Activated CD8-positive, alpha-beta memory T cell treated with anti-CD3 and anti-CD28 coated beads for 48 hours (primary cell): ENCODE data around the gene ZFP92.
"Not testable (repeated sequence)": the region's sequence is repeated elsewhere in the genome, so short reads cannot be mapped to it uniquely, and the experiment has no call there.

Experiments
- DNase-seq, 3 experiments: peaks; one replicate each; pipeline ENCODE4 v3.0.0-alpha.2; 2020; ENCODE audit warnings: low read depth in 2 of 3, low spot score in 2 of 3

Gene ZFP92

DNA sequence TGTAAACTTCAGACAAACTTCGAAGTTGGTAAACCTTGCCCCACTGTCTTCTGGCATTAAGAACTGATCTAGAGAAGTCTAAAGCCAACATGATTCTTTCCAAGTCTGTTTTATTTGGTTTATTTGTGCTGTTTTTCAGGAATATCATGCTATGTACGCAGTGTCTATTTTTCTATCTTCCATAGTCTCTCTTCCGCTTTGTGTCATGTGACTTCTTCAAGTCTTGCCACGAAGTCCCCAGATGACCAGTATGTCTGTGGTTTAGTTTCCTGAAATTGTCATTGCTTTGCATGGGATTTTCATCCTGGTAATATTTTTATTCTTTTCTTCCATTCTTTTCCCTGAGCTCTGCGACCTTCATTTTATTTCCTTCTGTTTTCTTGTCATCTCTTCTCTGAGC lies 25.2 kb upstream of the ZFP92 start:
- DNase-seq: no peak

DNA sequence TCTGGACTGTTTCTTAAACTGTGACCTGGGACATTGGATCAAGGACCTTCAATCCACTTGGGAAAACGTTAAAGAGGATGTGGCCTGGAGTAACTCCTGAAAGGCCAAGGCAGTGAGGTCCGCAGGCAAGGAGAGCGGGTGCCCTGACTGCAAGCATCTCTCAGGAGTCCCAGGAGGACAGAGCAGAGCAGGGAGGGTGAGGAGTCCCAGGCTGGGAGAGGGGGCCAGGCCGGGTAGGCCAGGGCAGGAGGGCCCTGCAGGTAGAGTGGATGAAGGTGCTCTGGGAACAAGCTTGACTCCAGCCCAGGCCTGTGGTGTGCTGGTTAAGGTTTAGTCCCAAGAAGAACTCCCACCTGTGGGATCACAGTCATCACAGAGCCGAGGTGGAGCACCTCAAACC lies 23.9 kb upstream of the ZFP92 start:
- DNase-seq: no peak

DNA sequence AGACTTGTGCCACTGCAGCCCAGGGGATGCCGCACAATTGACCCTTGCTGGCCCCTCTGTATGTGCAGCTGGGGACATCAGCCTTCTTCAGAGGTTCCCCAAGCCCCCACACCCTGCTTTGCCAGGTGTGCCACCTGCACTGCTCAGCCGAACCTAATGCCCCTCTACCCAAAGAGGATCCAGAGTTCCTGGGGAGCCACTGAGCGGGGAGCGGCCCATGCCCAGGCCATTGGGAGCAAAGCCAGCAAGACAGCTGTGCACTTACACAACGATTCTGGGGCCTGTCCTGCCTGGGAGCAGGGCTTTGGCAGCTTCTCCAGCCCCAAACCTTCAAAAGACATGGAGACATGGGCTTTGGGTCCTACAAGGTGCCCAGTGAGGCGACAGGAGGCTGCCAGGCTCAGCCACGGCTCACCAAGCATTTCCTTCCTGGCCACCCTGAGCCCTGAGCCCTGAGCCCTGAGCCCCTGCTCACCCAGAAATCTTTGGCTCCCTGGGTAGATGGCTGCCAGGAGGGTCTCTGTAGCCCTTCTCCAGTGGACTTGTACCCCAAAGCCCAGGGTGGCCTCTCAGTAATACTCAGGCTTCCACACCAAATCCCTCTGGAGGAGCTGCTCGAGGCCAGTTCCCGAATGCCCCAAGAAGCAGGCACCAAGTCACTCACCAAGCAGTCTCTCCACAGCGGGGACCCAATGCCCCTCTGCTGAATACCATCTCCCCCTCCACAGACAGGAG lies 23.1 kb upstream of the ZFP92 start:
- no peak for DNase-seq

DNA sequence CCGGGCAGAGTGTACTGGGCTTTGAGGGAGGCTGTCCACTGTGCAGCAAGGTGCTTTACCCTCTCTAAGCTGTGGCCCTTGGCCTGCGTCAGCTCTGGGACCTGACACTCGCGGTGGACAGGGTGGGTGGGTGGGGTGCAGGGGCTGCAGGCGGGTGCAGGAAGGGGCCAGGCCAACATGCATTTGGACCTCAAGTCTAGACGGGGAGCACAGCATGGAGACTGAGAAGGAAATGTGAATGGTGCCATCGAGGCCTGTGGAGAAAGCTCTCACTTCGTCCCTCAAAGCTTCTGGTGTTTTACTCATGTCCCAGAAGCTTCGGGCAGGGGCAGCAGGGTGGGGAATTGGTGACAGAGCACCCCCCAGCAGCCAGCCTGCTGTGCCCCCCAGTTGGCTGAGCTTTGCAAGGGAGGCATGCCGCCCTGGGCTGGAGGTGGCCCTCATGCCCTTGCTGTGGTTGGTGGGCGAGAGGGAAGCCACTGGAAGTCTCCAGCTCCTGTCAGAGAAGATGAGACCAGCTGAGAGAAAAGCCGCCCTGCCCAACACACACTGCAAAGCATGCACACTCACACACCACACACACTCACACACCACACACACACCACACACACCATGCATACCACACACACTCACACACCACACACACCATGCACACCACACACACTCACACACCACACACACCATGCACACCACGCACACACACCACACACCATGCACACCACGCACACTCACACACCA lies 22.4 kb upstream of the ZFP92 start:
- no peak for DNase-seq

DNA sequence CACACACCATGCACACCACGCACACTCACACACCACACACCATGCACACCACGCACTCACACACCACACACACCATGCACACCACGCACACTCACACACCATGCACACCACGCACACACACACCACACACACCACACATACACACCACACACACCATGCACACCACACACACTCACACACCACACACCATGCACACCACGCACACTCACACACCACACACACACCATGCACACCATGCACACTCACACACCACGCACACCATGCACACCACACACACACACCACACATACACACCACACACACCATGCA lies 21.9 kb upstream of the ZFP92 start:
- DNase-seq: not testable (repeated sequence)

DNA sequence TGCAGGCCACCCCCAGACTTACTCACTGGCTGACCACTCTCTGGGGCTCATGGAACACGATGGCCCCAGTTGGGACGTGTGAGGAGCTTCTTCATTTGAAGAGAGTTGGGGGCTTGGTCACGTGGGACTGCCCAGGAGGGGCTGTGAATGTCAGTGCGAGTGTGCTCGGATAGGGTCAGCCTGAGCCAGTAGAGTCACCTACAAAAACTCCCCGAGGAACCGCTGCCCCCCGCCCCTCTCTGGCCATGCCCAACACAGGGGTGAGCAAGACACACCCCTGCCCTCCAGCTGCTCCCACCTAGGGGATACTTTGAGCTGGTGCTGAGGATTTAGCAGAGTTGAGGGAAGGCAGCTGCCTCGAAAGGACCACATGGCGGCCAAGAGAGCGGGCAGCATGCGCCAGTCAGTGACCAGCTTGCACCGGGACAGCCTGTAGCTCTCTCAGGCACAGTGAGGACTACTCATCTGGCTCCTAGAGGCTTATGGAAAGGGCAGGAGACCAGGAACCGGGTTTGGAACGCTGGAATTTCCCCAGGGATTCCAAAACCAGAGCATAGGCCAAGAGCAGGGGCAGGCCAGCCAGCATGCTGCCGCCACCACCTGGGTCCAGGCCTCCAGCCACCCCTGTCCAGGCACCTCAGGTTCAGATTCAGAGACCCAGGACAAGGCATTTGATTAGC lies 18.5 kb upstream of the ZFP92 start:
- no peak for DNase-seq

DNA sequence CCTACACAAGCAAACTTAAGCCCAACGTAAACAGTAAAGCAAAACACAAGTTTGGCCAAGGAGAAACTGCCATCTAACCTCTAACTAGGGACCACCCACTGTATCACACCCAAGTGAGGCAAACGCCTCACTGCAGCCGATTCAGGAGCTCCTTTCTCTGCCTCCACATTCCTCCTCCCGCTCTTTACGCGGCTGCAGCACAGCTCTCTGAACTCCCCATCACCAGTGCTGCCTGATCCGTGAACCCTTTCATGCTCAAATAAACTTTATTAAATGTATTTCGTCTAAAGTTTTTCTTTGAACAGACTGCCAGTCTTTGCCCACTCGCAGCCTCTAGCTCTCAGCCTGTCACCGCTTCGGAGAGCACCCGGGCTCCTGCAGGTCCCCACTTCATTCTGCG lies 16.7 kb upstream of the ZFP92 start:
- no peak for DNase-seq

DNA sequence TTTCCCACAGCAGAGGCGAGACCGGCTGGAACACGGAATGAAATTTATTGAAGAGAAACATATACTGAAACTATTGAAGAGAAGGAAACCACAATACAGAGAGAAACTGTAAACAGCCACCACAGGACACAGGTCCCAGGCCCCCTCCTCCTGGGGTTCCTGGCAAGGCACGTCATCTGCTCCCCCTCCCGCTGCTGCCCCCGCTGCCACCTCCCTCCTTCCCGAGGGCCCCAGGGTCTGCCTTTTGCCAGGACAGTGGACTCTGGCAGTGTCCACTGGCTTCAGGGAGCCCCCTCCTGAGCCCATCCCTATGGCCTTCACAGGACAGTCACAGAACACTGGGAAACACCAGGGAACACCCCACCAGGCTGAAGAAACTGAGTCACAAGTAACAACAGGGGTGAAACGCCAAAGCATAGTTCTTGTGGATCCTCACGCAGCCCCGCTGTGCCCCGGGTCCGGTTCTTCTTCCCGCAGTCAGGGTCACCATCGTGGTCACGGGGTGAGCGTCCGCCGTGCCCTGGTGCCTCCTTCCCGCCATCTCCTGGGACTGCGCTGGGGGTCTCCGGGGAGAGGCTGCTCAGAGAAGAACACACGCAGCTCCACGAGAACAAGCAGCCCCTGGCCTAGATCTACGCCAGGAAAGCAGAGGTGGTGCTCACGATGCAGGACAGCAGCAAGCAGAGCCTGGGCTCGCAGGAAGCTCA lies 15.5 kb upstream of the ZFP92 start:
- DNase-seq: no peak

DNA sequence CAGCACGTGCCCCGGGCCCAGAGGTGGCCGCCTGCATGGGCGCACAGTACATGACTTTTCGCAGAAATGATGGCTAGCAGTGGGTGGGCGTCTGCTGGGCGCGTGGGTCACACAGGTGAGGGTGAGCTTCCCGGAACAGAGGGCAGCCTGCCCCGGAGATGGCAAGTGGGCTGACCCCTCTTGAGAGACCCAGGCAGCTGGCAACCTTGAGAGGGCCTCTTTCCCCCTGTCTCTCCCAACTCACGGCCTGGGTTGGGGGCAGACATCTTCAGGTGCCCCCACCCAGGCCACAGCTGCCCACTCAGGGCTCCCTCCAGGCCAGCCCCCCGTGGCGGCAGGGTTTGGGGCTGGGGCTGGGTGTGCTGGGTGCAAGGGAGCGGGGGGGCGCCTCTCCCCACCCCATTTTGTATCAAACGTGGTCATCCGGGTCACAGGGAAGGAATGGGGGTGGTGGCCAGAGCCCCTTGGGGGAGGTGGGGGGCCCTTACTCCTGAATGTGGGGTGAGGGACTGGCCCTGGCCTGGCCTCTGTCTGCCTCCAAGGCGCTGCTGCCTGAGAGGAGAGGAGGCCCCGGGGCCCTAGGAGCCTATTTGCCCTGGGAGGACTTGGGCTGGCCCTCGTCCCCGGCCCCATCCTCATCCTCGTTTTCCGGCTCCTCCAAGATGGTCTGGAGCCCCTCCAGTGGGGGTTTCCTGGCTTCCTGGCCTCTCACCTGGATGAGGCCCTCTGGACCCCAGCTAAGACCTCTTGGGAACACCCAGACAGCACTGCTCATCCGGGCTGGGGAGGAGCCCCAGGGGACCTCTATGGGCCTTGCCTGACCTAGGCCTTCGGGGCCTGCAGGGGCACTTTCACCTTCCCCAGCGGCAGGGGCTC lies 14.7 kb upstream of the ZFP92 start:
- no peak for DNase-seq

DNA sequence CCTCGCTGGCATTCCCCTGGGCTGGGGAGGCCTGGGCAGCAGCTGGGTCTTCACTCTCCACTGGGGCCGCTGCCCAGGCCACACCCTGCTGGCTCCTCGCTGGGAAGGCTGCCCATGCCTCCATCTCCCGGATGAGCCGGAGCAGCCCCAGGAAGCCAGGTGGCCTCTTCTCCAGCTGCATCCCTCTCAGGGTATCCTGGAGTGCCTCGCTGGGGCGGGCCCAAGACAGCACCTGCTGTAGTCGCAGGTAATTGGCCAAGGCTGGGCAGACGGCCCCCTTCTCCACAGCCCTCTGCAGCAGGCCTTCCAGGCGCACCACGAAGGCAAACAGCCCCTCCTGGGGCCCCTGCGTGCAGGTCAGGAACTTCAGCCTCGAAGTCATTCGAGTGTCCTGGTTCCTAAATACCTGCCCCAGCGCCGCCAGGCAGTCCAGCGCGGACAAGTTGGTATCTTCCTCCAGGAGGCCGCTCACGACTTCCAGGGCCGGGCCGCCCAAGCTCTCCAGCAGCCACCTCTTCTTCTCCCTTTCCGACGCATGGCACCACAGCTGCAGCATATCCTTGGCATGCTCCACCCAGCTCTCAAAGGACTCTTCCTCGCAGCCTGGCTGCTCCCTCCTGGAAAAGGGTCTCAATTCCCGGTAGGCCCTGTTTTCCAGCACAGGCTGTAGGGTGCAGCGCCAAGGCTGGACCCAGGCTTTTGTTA lies 13.9 kb upstream of the ZFP92 start:
- DNase-seq: no peak

DNA sequence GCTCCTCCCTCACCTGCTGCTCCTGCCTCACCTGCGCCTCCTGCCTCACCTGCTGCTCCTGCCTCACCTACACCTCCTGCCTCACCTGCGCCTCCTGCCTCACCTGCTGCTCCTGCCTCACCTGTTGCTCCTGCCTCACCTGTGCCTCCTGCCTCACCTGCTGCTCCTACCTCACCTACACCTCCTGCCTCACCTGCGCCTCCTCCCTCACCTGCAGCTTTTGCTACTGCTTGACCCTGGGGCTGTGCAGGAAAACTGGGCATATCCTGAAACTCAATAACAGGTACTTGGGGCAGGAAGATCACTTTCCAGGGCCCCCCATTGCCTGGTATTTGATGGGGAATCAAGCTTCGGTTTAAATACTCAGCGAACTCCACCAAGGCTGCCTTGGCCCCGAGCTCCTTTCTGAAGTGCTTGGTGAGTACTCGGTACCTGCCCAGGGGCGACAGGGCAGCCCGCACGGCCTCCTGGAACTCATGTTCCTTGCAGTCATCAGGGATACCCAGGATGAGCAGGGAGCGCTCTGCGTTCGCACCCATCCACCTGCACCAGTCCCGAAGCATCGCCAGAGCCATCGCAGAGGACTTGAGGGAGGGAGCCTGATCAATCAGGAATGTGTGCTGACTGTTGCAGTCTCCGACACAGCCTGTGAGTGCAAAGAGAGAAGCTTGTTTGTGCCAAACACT lies 12.9 kb upstream of the ZFP92 start:
- no peak for DNase-seq

DNA sequence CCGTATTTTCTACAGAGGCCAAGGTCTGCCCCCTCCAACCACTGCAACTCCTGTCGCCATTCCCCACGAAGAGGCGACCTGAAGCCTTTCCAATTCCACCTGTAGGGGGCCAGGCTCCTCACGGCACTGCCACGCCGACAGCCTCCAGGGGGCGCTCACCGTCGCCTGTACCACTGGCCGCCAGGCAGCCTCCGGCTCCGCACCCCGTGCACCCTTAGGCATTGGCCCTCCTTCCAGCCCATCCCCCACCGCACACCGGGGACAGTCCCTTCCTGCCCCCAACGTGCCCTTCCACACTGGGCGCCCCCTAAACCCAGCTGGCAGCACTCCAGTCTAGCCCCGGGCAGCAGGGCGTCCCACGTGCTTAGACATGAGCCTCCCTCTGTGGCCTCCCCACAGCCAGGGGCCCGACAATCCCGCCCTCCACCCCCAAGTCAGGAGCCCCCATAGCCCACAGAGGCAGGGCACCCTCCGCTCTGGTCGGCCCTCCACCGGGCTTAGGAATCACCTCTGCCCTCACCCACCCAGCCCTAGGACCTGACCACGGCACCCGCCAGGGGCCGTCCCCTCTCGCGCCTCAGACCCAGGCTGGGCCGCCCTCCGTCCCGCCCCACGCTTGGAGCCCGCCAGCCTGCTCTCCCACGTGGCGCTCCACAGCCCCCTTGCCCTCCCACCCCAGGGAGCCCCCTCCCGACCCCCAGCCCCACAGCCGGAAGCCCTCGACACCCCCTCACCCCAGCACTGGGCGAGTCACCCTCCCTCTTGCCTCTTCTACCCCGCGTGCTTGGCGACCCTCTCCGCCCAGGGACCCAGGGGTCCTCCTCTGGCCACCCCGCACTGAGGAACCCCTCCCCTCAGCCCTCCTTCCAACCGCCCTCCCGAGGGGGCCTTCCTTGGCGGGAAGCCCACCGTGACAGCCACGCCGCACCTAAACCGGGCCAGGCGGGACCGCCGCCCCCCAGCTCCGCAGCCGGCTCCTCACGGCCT lies 10.8 kb upstream of the ZFP92 start:
- DNase-seq: peak; percentile 23 to 41 (median 29)

DNA sequence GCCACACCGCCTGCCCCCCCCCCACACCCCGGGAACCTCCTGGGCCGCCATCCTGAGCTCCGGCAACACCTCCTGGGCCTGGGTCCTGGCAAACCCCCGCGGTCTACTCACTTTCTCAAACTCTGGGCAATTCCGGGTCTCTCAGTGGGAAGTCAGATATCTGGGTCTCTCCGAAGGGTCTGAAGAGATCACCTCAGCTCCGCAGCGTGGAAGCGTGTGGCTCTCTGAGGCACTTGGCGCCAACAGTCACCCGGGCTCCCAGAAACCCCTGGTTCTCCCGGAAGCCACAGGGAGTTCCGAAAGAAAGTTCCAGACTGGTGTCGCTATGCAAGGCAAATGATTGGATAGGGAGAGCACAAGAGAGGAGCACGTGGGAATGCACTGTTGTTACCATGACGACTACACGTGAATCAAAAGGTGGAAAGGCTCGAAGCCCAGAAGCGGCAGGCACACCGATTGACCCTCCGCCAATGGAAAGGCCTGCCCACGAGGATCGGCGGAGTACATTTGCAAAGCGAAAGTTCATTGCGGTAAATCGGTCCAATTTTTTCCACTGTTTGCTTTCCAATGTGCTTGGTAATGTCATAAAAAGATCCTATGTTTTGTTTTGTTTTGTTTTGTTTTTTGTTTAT lies 10.0 kb upstream of the ZFP92 start, which contains the start of gene PNMA6E:
Gene PNMA6E (minus strand): TSS at position 218 of the 632 bp plus-strand sequence. CDS start 2,501 bp downstream, outside the sequence.
- no peak for DNase-seq

DNA sequence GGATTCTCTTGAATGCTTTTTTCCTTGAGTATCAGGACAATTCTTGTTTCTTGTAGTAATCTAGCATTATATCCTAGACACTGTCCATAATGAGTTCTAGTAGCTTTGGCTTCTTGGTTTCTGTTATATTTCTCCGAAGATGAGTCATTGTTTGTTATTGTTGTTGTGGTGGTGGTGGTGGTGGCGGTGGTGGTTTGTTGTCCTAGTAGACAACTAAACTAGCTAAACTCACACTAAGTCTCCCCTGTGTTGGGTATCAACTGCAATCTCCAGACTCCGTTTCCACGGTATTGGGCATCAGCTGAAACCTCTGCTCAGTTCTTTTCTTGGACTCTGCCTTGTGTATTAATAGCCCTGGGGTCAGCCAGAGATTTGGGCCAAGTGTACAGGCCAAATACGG lies 6.9 kb upstream of the ZFP92 start:
- not testable (repeated sequence) for DNase-seq

DNA sequence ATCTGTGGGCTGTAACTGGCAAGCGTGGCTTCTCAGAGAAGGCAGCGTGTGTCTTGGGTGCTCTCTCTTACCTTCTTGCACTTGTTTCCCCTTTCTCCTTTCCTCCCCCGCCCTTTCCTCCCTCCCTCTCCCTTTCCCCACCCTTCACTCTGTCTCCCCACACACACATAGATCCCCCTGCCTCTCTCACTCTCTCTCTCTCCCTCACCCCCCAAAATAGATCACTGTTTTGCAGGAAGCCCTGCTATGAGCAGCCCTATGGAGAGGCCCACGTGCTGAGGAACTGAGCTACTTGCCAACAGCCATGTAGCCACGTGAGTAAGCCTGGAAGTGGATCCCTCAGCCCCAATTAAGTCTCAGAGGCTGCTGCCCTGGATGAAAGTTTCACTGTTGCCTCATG lies 5.8 kb upstream of the ZFP92 start:
- DNase-seq: no peak

DNA sequence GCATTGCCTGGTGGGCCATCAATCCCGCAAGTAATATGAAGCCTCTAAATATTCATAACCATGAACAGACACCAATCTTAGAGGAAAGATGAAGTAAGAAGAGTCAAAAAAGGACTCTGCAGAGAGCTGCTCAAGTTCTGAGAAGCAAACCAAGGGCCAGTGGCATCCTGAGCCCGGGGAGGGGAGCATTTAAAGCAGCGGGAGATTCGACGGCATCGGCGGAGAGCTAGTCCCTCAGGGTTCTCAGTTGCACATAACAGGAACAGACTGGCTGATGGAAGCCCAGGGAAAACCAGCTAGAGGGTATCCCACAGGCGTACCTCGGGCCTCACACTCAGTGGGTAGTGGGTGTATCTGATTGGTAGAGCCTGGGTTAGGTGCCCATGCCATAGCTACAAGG lies 5.3 kb upstream of the ZFP92 start:
- no peak for DNase-seq

DNA sequence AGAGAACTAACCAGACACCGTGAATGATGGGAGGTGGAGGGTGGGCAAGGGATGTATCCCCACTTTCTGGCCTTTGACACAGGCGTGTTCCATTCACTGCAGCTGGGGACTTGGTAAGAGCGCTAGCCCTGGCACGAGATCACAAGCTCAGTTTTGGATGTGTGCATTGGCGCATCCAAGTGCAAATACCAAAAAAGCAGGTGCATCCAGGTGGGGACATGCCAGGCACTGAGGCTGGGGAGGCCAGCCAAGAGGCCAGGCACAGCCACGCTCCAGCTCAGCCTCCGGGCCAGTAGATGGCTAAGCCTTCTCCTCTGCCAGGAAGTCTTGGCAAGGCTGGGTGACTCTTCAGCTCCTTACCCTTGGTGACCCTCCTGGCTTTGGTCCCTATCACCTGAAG lies 4.4 kb upstream of the ZFP92 start:
- DNase-seq: no peak

DNA sequence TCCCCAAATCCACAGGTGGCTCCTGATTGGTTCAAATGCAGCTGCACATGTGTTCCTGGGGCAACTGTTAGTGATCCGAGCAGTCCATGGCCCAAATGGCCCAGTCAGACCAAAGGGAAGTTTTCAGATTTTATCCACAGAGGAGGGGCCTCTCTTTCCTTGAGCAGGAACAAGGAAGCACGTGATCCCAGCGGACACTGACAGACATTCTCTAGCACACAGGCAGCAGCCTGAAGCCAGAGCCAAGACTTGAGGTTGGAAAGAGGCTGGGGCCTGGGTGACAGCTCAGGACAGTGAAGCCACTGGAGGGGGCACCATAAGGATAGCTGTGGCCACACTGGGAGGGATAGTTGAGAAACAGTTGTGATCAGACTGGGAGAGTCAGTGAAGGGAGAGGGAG lies 3.5 kb upstream of the ZFP92 start:
- DNase-seq: no peak
